Stimulated activated CD8-positive, alpha-beta memory T cell treated with anti-CD3 and anti-CD28 coated beads, Interleukin-4, amount 100 ng/mL, for 4 hours (primary cell): ENCODE measurements around the gene SERINC5.
"Not testable (repeated sequence)": the region's sequence is repeated elsewhere in the genome, so short reads cannot be mapped to it uniquely, and the experiment has no call there.

Experiments
- DNase-seq, 2 donors: peaks; one replicate each; pipeline ENCODE4 v3.0.0-alpha.2; 2020; ENCODE audit warnings: low read depth in 2 of 2, low spot score in 1 of 2

Gene SERINC5

GRCh38 chr5:80105698-80106439 lies 150.0 kb downstream of the SERINC5 start:
- DNase-seq: no peak

- no peak for DNase-seq
Measured at GRCh38 chr5:80103371-80103770, 152.5 kb downstream of the SERINC5 start.

GRCh38 chr5:80101993-80102392 lies 153.9 kb downstream of the SERINC5 start:
- DNase-seq: no peak

DNA sequence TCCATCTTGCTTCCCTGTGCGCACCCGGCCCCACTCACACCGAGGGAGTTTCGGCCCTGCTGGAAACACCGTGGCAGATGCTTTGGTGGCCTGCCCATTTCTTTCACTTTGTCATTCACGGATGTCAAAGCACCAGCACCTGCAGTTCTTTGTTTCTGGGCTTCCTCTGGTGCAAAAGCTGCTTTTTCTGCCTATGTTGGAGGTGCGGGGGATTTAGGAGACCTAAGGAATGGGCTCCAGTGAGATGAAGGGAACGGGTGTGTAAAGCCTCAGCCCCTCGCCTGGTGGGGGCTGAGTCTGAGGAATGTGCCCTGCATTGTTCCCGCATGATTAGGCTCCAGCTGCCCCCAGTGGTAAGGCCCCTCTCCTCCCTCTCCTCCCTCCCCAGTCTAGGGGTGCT lies 158.4 kb downstream of the SERINC5 start:
- DNase-seq: no peak

DNA sequence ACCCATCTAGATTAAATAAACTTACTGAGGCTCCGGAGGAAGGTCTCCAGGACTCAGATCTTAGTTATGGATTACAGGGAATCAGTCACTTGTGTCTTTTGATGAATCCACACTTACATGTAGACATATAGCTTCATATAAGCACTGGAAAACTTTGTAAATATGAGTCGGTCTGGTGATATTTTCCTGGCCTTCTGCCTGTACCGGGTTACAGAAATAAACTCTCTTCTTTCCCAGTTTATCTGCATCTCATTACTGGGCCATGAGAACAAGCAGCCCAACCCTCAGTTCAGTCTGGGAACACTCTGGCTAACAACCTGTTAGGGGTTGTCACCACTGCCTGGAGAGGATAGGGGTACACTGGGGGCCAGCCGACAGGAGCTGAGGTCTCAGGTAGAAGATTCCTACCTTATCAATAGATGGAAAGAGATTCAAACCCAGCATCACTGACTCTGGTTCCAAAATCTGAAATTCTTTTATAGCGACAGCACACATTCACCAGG lies 161.6 kb downstream of the SERINC5 start:
- no peak for DNase-seq

DNA sequence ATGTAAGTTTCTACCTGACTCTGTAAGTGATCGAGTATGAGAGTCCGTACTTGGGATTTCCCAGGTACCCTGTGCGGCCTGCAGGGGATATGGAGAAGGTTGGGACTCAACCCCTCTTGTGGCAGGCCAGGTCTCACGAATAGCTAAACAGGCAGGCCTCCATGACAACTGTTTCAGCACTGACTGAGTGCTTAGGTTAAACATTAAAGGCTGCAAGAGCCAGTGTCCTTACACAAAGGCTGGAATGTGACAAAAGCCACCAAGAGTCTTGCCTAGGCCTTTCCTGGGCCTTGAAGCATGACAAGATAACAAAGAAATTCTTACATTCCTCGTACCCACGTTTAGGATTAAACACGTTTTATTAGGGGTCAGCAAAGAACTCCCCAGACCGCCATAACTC lies 162.1 kb downstream of the SERINC5 start:
- DNase-seq: no peak

- no peak for DNase-seq
Measured at GRCh38 chr5:80092486-80093107, 163.3 kb downstream of the SERINC5 start.

- not testable (repeated sequence) for DNase-seq
Measured at GRCh38 chr5:80091792-80092192, 164.1 kb downstream of the SERINC5 start.

GRCh38 chr5:80090884-80091166 lies 165.0 kb downstream of the SERINC5 start:
- no peak for DNase-seq

DNA sequence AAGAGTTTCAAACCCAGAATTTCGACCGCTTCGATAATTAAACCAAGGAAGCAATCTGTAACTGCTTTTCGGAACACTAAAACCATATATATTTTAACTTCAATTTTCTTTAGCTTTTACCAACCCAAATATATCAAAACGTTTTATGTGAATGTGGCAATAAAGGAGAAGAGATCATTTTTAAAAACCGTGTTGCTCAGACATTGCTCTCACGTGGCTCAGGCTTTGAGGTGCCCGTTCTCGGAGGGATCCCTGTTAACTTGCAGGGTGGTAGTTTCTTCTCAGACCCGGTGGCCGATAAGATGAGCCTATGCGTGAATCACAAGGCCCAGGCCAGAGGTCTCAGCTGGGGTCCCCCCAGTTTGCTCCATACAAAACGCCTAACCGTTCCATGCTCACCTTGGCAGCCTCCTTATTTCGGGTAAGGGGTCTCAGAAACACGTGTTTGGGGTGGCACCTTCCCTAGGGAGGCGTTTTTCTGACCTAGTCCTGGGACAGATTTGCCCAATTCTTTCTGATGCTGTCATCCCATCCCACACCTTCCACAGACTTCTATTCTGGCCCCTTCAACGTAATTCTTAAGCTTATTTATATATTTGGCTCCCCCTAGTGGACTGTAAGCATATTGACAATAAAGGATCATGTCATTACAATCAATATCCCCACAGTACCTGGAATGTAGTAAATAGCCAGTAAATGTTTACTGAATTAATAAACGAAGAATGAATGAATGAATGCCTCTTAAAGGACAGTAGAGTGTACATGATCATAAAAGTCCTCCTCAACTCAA lies 172.6 kb downstream of the SERINC5 start:
- no peak for DNase-seq

DNA sequence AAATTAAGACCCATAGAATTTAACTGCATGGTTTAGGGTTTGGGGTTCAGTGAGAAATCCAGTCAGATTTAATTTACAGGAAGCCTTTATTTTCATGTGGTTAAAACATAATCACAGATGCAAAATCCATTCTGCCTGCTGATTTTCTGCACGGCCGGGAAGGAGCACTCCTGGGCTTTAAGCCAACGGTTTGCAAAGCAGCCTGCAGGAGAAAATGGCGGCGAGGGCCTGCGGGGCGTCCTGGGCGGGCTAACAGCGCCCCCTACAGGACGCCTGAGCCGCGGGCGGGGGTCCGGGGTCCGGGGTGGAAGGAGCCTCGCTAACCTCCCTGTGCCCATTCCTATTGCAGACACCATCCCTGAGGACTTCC lies 173.1 kb downstream of the SERINC5 start:
- no peak for DNase-seq

GRCh38 chr5:80082281-80082680 lies 173.6 kb downstream of the SERINC5 start:
- no peak for DNase-seq

- no peak for DNase-seq
Measured at GRCh38 chr5:80078921-80079320, 176.9 kb downstream of the SERINC5 start.

GRCh38 chr5:80077051-80077714 lies 178.7 kb downstream of the SERINC5 start:
- DNase-seq: no peak

DNA sequence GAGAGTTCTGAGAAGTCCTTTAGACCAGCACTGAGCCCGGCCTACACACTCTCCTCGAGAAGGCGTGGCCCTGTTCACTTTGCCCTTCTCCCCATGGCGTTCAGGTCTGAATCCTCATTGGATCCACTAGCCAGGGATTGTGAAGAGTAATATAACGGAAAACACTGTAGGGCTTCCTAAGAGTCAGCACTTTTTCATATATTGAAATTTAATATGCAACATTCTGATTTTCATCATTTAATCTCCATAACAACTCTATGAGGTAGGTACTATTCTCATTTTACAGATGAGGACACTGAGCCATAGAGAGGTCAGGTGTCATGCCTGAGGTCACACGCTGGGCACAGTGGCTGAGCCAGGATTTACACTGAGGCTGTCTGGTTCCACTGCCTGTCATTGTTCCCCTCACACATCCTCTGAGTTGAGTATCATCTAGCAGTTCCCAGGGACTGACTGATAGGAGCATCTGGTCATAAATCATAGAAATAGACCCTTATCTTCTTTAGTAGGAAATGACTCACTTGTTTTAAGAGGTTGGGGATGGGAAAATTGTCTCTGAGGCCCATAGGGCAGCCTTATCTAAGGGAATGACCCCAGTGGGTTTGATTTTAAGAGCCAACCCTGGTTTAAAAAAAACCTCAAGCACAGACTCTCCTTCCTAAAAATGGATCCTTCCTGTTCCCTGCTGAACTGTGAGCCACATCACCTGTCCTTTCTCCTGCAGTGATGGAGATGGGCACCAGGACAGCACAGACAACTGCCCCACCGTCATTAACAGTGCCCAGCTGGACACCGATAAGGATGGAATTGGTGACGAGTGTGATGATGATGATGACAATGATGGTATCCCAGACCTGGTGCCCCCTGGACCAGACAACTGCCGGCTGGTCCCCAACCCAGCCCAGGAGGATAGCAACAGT lies 179.5 kb downstream of the SERINC5 start:
- no peak for DNase-seq

GRCh38 chr5:80072103-80073073 lies 183.5 kb downstream of the SERINC5 start:
- DNase-seq: no peak

DNA sequence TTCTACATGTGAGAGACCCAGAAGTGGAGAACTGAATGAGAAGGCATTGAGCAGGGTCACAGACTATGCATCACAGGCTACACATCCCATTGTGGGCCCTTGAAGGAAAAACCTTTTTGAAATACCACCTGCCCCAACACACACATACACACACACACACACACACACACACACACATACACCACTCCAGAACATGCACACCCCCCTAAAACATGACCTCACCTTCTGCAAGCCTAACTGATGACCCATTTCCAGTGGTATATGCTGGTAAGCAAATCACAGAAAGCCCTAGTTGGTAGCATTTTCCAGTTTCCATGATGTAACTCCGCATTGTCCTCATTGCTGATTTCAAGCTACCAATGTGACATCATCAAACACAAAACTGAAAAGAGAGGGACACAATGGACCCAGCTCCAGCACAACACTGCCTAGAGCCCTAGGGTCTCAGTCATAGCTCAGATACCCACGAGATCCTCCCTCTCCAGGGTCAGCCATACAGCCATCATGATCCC lies 184.3 kb downstream of the SERINC5 start:
- DNase-seq: no peak

- no peak for DNase-seq
Measured at GRCh38 chr5:80070338-80071056, 185.4 kb downstream of the SERINC5 start.

- DNase-seq: no peak
Measured at GRCh38 chr5:80069918-80070318, 185.9 kb downstream of the SERINC5 start.
